NCI-H2196 (cell line): Measurements from ENCODE around the gene TMEM184A.

Source experiments
- DNase-seq: peaks from one replicate; lab custom pipeline; 2025; ENCODE audit not compliant: unreplicated experiment; lab: John Stamatoyannopoulos, UW

The TMEM184A gene

GRCh38 chr7:1540776-1541271 lies 15.2 kb downstream of the TMEM184A start:
- no peak for DNase-seq

GRCh38 chr7:1539882-1540775 lies 15.9 kb downstream of the TMEM184A start:
- DNase-seq = no peak

- DNase-seq = no peak
These were observed 16.7 kb downstream of the TMEM184A start for GRCh38 chr7:1539181-1539881.

GRCh38 chr7:1538544-1539180 lies 17.3 kb downstream of the TMEM184A start:
- no peak for DNase-seq

GRCh38 chr7:1537535-1538412 lies 18.2 kb downstream of the TMEM184A start:
- DNase-seq = peak; percentile 56

GRCh38 chr7:1536743-1537534 lies 19.1 kb downstream of the TMEM184A start:
- no peak for DNase-seq

GRCh38 chr7:1536455-1536742 lies 19.6 kb downstream of the TMEM184A start:
- no peak for DNase-seq

- DNase-seq = no peak
These were observed 20.1 kb downstream of the TMEM184A start for GRCh38 chr7:1535701-1536454.

- DNase-seq = no peak
These were observed 20.9 kb downstream of the TMEM184A start for GRCh38 chr7:1535100-1535458.

- no peak for DNase-seq
These were observed 21.5 kb downstream of the TMEM184A start for GRCh38 chr7:1534330-1535099.

GRCh38 chr7:1533547-1534329 lies 22.3 kb downstream of the TMEM184A start:
- no peak for DNase-seq

- no peak for DNase-seq
These were observed 22.8 kb downstream of the TMEM184A start for GRCh38 chr7:1533255-1533546.

GRCh38 chr7:1532456-1533254 lies 23.4 kb downstream of the TMEM184A start:
- DNase-seq = peak; percentile 66

- peak; percentile 31 for DNase-seq
These were observed 24.0 kb downstream of the TMEM184A start for GRCh38 chr7:1531979-1532455.

GRCh38 chr7:1531263-1531978 lies 24.6 kb downstream of the TMEM184A start:
- DNase-seq = no peak

GRCh38 chr7:1530946-1531262 lies 25.1 kb downstream of the TMEM184A start:
- no peak for DNase-seq
